Breast epithelium (tissue), 3 donors: ENCODE data around the gene NSG2.

ENCODE experiments used
- POLR2A ChIP-seq: fragments of 450-650 bp; IDR thresholded peaks from one replicate; pipeline ENCODE4 v1.6.1; 2016; ENCODE audit warnings: antibody characterized with exemption, mild to moderate bottlenecking, moderate library complexity
- POLR2AphosphoS5 ChIP-seq, 3 donors: sonication (generic); formaldehyde crosslinking; IDR thresholded peaks; one replicate each; pipeline ENCODE4 v1.6.1; 2017; ENCODE audit warnings: antibody characterized with exemption in 3 of 3
- TF ChIP-seq, protein P1 (sequence below), 3 donors: fragments of 450-650 bp; IDR thresholded peaks; one replicate each; pipeline ENCODE4 v1.5.1; 2016 to 2017; ENCODE audit warnings: antibody characterized with exemption in 3 of 3, mild to moderate bottlenecking in 3 of 3, moderate library complexity in 3 of 3

DNA sequence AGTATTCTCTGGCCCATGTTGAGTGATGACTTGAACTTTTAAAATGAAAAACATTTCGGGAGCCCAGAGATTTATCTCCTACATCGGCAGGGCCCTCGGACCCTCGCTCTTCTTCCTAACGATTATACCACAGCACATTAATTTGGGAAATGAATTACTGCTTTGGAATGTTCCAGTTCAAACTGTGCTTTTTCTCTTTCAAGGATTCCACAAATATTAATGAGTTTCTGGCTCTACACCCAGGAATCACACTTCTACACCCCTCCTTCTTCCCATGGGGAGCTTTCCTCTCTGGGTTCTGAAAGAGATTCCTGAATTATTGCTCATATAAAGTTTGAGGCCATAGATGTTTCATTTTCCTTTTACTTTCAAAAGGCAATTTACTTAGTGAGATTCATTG is 41.2 kb downstream of the NSG2 start:
- TF ChIP-seq, protein P1, sequence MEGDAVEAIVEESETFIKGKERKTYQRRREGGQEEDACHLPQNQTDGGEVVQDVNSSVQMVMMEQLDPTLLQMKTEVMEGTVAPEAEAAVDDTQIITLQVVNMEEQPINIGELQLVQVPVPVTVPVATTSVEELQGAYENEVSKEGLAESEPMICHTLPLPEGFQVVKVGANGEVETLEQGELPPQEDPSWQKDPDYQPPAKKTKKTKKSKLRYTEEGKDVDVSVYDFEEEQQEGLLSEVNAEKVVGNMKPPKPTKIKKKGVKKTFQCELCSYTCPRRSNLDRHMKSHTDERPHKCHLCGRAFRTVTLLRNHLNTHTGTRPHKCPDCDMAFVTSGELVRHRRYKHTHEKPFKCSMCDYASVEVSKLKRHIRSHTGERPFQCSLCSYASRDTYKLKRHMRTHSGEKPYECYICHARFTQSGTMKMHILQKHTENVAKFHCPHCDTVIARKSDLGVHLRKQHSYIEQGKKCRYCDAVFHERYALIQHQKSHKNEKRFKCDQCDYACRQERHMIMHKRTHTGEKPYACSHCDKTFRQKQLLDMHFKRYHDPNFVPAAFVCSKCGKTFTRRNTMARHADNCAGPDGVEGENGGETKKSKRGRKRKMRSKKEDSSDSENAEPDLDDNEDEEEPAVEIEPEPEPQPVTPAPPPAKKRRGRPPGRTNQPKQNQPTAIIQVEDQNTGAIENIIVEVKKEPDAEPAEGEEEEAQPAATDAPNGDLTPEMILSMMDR (IDR thresholded peaks at IDR 0.05) = no peak
- no peak for TF ChIP-seq POLR2A
- no peak for TF ChIP-seq POLR2AphosphoS5 (IDR thresholded peaks at IDR 0.05)
